H1 (cell line): Measurements from ENCODE around the gene OCEL1.

Experiments
- CEBPB ChIP-seq: IDR thresholded peaks from 2 replicates; pipeline ENCODE4 v1.6.1; 2012; ENCODE audit warnings: low read depth, low read length
- EZH2 ChIP-seq: fragments of 200-600 bp; sonication (generic); IDR thresholded peaks from 2 replicates; pipeline ENCODE4 v1.7.1; 2012; ENCODE audit warnings: low read depth, mild to moderate bottlenecking, moderate library complexity, low read length, inconsistent platforms; ENCODE audit not compliant: severe bottlenecking
- POLR2A ChIP-seq, 2 experiments: IDR thresholded peaks; 1 replicate in 1 of 2; 2 replicates in 1 of 2; pipeline ENCODE4 v1.6.1; 2011; ENCODE audit warnings: low read depth in 2 of 2, low read length in 2 of 2, mild to moderate bottlenecking in 2 of 2; ENCODE audit errors: control extremely low read depth in 1 of 2
- RAD21 ChIP-seq, 2 experiments: IDR thresholded peaks in 1 of 2; conservative IDR thresholded peaks in 1 of 2; 2 replicates each; pipeline ENCODE4 v1.6.1; 2011; ENCODE audit warnings: low read depth in 2 of 2, low read length in 2 of 2, improper control_type of control experiment in 1 of 2, inconsistent platforms in 1 of 2, mild to moderate bottlenecking in 1 of 2, moderate library complexity in 1 of 2
- TAF1 ChIP-seq: IDR thresholded peaks from 2 replicates; pipeline ENCODE4 v1.6.1; 2011; ENCODE audit warnings: mild to moderate bottlenecking, low read depth, low read length

GRCh38 chr19:17244618-17245534 is 18.9 kb downstream of the OCEL1 start:
- TF ChIP-seq TAF1 (no peak), POLR2A (IDR thresholded peaks at IDR 0.05; ENCODE audit: control extremely low read depth in 1 of 2, low read depth in 2 of 2, low read length in 2 of 2) (no peak), EZH2 (no peak), CEBPB (no peak), RAD21 (IDR thresholded peaks at IDR 0.05 in 1 of 2, conservative IDR thresholded peaks at IDR 0.05 in 1 of 2; ENCODE audit: low read depth in 2 of 2, low read length in 2 of 2) (no peak)
